LNCAP (cell line): ENCODE results near the gene LY6G6C.

Source experiments
- TF ChIP-seq, protein P1 (sequence below): fragments of 450-650 bp; IDR thresholded peaks from 2 replicates; pipeline ENCODE4 v1.5.1; 2017; ENCODE audit warnings: mild to moderate bottlenecking

Gene LY6G6C

DNA sequence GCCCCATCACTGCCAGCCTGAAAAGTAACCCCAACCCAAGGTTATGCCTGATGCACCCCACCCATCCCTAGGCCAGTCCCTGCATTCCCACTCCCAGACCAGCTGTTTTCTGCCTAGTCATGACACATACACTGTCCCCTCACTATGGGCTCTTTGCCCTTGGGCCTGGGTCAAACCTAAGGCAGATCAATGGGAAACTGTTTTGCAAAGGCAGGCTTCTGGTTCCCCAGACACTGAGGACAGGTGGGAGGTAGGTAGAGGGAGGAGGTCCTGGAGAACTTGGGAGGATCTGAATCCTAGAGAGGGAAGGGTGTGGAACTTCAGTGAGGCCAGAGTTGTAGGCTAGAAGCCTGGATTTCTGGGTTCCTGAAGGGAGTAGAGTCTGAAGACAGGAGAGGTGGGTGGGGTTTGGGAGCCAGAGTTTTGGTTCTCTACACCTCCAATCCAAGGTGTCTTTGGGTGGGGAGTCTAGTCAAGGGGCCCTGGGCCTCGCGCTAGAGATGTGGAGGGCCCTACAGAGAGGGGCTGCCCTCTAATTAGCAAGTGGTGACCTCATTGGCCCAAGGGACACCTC, 12.8 kb upstream of the LY6G6C start:
- TF ChIP-seq, protein P1, sequence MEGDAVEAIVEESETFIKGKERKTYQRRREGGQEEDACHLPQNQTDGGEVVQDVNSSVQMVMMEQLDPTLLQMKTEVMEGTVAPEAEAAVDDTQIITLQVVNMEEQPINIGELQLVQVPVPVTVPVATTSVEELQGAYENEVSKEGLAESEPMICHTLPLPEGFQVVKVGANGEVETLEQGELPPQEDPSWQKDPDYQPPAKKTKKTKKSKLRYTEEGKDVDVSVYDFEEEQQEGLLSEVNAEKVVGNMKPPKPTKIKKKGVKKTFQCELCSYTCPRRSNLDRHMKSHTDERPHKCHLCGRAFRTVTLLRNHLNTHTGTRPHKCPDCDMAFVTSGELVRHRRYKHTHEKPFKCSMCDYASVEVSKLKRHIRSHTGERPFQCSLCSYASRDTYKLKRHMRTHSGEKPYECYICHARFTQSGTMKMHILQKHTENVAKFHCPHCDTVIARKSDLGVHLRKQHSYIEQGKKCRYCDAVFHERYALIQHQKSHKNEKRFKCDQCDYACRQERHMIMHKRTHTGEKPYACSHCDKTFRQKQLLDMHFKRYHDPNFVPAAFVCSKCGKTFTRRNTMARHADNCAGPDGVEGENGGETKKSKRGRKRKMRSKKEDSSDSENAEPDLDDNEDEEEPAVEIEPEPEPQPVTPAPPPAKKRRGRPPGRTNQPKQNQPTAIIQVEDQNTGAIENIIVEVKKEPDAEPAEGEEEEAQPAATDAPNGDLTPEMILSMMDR: no peak

DNA sequence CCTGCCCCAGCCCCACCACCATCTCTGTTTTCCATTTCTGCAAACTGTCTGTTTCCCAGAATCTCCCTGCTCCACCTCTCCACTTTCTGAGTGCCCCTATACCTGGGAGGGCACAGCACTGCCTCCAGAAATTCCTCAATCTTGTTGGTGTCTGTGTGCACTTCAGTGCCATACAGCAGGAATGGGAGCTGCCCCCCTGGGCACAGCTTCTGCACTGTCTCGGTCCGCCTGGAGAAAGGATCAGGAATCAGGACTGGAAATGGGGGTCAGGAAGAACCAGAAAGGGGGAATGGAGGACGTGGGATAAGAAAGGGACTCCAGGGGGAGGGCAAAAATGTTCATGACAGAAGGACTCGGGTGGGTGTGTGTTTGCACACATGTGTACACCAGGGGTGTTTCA, 12.2 kb upstream of the LY6G6C start:
- TF ChIP-seq, protein P1: no peak

DNA sequence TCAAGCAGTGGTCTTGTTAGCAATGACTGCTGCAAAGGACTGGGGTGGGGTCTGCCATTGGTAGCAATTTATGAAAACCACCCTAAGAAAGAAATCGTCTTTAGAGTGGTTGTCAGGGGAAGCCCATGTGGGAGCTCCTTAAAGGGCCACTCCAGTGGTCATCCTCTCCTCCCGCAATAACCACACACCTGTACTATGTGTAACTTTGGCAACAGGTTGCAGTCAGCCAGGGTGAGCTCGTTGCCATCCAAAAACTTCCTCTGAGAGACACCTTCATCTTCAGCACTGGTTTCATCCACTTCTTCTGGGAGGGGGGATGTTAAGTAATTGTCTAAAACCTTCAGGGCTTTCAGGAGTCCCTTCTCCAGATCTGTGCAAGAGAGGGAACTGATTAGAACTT, 10.5 kb upstream of the LY6G6C start:
- TF ChIP-seq, protein P1: no peak

DNA sequence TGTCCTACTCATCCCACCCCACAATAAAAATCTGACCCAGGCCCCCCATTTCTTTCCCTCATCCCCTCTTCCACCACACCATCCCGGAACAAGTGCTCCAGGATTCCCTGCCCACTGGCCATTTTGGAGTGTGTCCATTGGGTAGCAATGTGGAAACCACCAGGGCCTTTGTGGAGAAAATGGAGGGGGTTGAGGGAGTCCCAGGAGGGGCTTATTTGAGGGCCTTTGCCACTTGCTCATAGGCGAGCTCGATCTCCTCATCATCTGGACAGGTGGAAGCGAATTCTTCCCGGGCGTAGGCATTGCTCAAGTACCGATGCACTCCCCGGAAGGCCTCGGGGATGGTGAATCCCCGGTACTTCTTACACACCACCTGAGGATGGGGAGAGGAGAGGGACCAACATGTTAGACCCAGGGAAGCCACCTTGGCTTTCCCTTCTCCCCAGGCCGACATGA, 9.1 kb upstream of the LY6G6C start:
- TF ChIP-seq, protein P1: no peak

DNA sequence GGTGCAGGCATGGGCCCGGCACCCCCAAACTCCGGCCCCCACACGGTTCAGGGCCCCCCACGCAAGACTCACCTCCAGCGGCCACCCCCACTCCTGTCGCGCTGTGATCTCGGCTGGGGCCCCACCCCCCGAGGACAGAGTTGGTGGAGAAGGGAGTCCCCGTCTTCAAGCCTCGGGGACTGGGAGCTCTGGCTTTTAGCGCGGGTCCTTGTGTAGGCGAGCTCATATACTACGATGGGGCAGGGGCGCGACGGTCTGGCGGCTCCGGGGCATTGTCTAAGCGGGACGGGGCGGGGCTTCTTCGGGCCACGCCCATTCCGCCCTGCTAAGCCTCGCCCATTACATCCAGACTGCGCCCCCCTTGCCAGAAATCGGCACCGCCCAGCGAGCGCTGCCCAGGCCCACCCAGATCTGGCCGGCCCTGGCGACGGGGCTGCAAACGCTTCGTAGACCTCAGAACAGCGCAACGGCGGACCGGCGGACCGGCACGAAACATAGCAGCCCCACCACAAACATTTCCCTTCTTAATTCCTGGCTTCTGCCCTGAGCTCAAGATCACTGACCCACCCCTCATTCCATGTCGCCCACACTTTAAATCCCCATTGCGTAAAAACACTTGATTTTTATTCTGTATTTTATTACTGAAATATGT, 8.6 kb upstream of the LY6G6C start:
- TF ChIP-seq, protein P1: no peak

DNA sequence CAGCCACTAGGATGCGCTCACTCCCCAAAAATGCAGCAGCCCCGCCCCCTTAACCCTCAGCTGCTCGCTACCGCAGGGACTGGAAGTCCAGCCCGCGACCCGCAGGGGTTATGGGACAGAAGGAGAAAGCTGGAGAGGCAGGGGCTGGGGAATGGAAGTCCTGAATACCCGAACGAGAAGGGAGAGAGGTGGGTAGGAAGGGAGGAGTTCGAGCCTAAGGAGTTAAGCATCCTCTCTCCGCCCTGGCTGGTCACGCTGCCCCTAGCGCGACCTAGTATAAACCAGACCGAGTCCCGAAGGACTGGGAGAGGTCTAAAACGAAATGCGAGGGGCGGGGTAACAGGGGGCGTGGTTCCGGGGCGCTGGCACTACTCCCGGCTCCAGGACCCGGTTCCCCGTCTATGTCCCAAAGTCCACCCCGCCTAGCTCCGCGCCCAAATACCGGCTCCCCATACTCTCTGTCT, 8.0 kb upstream of the LY6G6C start:
- TF ChIP-seq, protein P1: peak; percentile 15; the same call in 1 of the 2 replicates

DNA sequence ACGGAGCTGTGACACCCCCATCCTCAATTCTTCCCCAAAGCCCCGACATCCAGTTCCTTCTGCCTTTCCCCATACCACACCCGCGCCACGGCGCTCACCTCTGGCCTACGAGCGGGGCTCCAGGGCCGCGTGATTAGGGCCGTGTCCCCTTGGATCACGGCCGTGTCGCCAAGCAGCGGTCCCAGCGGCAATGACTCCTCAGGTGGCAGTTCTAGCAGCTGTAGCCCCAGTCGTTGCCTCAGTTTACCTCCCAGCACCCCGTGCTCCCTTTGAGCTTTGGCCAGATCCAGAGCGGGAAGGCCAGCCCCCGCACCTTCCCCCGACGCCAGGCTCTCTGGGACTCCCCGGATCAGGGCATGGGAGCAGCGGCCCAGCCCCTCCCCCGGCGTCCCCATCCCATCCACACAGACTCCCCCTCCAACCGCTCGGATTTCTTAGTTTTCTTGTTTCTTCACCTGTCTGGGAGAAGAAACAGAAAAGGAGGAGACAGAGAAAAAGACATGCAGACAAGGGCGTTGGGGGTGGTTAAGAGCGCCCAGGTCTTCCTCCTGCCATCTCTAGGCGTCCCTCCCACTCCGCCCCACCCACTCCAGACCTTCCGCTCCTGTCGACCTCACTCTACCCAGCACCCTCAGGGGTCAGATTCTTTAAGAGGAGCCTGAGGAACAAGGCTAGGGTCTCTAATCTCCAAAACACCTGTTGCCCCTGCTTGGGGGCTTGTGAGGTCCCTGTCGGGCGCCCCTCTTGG, 7.4 kb upstream of the LY6G6C start, which contains the start of gene DDAH2:
DDAH2 (minus strand) TSS at position 533 of the 748 bp plus-strand sequence; CDS start at position 395, 138 bp downstream.
- TF ChIP-seq, protein P1: peak; percentile 66
